Activated T-helper 1 cell treated with anti-CD3 and anti-CD28 coated beads, Interleukin-12 subunit alpha, Interleukin-12 subunit beta, Interleukin-2, Interleukin-4 antibody, amounts not matched to agents 30 ng/mL and 10 ng/mL and 1 ng/mL, durations not matched to agents 14 hours and 24 hours and 36 hours (primary cell): Measurements from ENCODE around the gene TRIM42. TPM values are rescaled to one million over a fixed set of nuclear protein-coding genes. Genes with fewer than 3 reads are reported as not detected.

ENCODE experiments used
- DNase-seq: peaks from one replicate; pipeline ENCODE4 v3.0.0; 2021; ENCODE audit warnings: low spot score
- H3K27ac Mint-ChIP-seq: one replicate; pipeline ENCODE4 v1.8.0; 2021; ENCODE audit warnings: mild to moderate bottlenecking, mixed read lengths
- H3K27me3 Mint-ChIP-seq: one replicate; pipeline ENCODE4 v1.8.0; 2022; ENCODE audit warnings: mild to moderate bottlenecking, moderate library complexity, mixed read lengths; ENCODE audit not compliant: insufficient read depth
- H3K36me3 Mint-ChIP-seq: one replicate; pipeline ENCODE4 v1.8.0; 2021; ENCODE audit warnings: low read depth, mixed read lengths
- H3K4me1 Mint-ChIP-seq: one replicate; pipeline ENCODE4 v1.8.0; 2021; ENCODE audit warnings: low read depth, mixed read lengths
- H3K4me3 Mint-ChIP-seq: one replicate; pipeline ENCODE4 v1.8.0; 2021; ENCODE audit warnings: mild to moderate bottlenecking, moderate library complexity, mixed read lengths
- H3K9me3 Mint-ChIP-seq: one replicate; pipeline ENCODE4 v1.8.0; 2021; ENCODE audit warnings: mixed read lengths
- intact Hi-C: fragments of 100-400 bp; cut with micrococcal nuclease; formaldehyde crosslinking; loops from one replicate; pipeline ENCODE4 v1.15.1; 2024
- total RNA-seq: library from RNA; stranded (reverse); gene quantifications from 2 replicates; pipeline ENCODE4 v1.2.3, GENCODE V29; 2022

Gene TRIM42
- total RNA-seq, 1 donor from 2014 or later, result not detected

DNA sequence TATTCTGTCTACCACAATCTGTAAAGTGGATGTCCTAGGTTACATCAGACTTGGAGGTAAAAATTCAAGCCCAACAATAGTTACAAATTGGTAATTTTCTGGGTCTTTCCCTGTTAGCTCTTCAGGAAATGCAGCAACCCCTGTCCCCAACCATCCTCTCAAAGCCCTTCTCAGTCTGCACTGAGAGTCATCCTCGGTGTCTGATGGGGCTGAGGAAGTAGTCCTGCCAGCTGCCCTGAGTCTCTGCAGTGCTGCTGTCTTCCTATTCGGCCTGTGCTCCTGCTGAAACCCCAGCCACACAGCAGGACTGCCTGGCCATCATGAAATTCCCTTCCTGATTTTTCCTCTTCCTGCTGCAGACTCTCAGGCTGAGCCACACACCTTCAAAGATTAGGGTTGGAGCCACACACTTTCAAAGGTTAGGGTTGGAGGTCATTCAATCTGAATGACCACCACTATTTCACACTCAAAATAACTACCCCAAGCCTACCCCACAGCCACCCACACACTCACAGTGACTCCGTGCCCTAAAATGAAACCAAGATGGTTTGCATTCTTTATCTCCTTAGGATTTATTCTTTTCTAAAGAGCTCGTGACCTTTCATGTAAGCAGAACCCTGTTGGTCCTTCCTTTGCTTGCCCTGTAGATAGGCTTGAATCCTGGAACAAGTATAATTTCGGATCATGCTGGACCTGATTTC lies 17.6 kb downstream of the TRIM42 start:
- intact Hi-C loops, result no loop called here
- Mint-ChIP-seq H3K27me3 (peaks cover 3% of the 10 kb centered on the region), H3K27ac (no peak overlapping the region), H3K36me3 (no peaks in the 10 kb centered on the region), H3K4me3 (no peak overlapping the region), H3K4me1 (no peaks in the 10 kb centered on the region), H3K9me3 (no peaks in the 10 kb centered on the region)
- DNase-seq, result no peak

DNA sequence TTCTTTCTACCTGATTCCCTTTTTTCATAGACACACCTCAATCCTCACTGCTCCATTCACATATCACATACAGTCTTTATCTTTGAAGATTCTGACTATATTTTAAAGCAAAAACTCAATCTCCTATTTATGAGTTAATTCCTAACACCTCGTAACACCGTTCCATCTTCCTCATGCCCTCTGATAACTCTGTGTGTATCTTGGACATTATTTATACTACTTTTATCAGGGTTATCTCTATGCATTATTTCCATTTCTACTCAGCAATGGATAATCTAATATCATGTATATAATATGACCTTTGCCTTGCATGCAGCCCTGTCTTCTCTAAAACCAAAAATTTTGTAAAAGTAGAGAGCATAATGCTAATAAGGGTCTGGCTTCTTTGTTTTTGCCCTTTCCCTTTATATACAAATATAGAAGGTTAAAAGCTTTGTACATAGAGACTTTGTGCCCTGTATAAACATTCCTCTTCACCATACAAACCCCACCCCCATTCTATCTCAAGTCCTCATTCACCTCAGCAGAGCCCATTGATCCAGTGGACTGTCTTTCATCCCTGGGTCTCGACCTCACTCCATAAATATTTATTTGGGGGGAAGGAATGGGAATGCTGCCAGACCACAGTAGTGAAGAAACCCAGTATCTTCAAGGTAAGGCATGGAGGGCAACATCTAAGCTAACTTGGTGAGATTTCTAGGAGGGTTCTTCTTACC lies 21.8 kb downstream of the TRIM42 start:
- DNase-seq, result no peak
- Mint-ChIP-seq H3K4me1 (no peaks in the 10 kb centered on the region), H3K9me3 (no peaks in the 10 kb centered on the region), H3K27ac (no peak overlapping the region), H3K27me3 (no peaks in the 10 kb centered on the region), H3K4me3 (no peak overlapping the region), H3K36me3 (no peaks in the 10 kb centered on the region)
- intact Hi-C loops, result no loop called here

DNA sequence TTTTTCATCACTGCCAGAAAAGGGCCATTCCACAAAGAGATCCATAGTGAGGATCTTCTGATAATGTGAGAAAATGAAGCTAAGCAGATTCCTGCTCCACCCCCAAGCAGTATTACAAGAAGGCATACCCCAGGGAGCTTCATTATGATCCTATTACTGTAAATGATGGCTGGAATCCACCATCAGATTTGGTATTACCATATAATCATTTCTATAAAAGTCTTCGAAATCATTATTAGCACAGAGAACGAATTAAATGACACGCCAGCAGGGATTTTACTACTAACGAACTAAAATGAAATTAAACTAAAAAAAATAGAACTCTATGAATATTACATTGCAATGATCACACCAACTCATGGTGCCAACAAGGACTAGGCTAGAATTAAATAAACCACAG lies 24.4 kb downstream of the TRIM42 start:
- H3K4me3 Mint-ChIP-seq, result no peak overlapping the region
- no peak for DNase-seq
- H3K27ac Mint-ChIP-seq, result no peak overlapping the region
- no peaks in the 10 kb centered on the region for H3K36me3 Mint-ChIP-seq
- no peaks in the 10 kb centered on the region for H3K27me3 Mint-ChIP-seq
- no peaks in the 10 kb centered on the region for H3K4me1 Mint-ChIP-seq
- no peaks in the 10 kb centered on the region for H3K9me3 Mint-ChIP-seq
- intact Hi-C loops, result no loop called here

DNA sequence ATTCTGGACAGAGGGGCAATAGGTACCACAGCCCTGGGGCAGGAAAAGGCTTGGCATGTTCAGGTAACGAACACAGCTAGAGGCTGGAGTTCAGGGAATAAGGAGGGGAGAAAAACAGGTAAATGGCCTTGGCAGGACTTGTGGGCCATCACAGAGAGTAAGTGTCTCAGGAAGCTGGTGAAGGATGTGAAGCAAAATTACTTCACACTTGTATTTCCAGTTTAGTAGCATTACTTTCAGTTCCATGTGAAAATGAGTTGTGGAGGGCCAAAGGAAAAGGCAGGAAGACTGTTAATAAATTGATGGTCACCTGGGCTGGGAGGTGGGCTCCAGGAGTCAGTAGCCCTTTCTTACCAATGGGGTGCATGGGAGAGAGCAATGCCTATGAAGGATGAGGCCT lies 25.6 kb downstream of the TRIM42 start:
- intact Hi-C loops, result no loop called here
- no peaks in the 10 kb centered on the region for H3K4me1 Mint-ChIP-seq
- H3K36me3 Mint-ChIP-seq, result no peaks in the 10 kb centered on the region
- H3K27ac Mint-ChIP-seq, result no peak overlapping the region
- no peak overlapping the region for H3K4me3 Mint-ChIP-seq
- peaks cover 4% of the 10 kb centered on the region for H3K27me3 Mint-ChIP-seq
- H3K9me3 Mint-ChIP-seq, result no peaks in the 10 kb centered on the region
- DNase-seq, result no peak

DNA sequence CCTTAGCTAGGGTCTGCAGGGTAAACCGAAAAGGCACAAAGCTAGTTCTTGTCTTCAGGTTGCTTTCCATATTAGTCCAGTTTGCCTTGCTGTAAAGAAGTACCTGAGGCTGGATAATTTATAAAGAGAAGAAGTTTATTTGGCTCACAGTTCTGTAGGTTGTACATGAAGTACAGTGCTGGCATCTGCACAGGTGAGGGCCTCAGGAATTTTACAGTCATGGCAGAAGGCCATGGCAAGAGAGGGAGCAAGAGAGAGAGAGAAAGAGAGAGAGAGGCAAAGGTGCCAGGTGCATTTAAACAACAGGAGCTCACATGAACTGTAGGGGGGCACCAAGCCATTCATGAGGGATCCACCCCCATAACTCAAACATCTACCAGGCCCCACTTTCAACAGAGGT lies 26.9 kb downstream of the TRIM42 start:
- Mint-ChIP-seq H3K27me3 (peaks cover 5% of the 10 kb centered on the region), H3K27ac (no peak overlapping the region), H3K9me3 (no peaks in the 10 kb centered on the region), H3K4me1 (no peaks in the 10 kb centered on the region), H3K4me3 (no peak overlapping the region), H3K36me3 (no peaks in the 10 kb centered on the region)
- intact Hi-C loops, result no loop called here
- no peak for DNase-seq

DNA sequence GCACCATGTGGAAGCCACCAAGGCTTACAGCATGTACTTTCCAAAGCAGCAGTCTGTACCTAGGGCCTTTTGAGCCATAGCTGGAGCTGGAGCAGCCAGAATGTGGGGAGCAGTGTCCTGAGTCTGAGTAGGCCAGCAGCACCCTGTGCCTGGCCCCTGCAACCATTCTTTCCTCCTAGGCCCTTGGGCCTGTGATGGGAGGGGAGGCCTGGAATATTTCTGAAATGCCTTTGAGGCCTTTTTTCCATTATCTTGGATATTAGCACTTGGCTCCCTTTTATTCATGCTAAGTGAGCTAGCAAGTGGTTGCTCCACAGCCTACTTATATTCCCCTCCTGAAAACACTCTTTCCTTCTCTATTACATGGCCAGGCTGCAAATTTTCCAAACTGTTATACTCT lies 28.1 kb downstream of the TRIM42 start:
- H3K9me3 Mint-ChIP-seq, result no peaks in the 10 kb centered on the region
- H3K36me3 Mint-ChIP-seq, result no peaks in the 10 kb centered on the region
- DNase-seq, result no peak
- no peaks in the 10 kb centered on the region for H3K4me1 Mint-ChIP-seq
- H3K4me3 Mint-ChIP-seq, result no peak overlapping the region
- peaks cover 5% of the 10 kb centered on the region for H3K27me3 Mint-ChIP-seq
- intact Hi-C loops, result no loop called here
- H3K27ac Mint-ChIP-seq, result no peak overlapping the region

DNA sequence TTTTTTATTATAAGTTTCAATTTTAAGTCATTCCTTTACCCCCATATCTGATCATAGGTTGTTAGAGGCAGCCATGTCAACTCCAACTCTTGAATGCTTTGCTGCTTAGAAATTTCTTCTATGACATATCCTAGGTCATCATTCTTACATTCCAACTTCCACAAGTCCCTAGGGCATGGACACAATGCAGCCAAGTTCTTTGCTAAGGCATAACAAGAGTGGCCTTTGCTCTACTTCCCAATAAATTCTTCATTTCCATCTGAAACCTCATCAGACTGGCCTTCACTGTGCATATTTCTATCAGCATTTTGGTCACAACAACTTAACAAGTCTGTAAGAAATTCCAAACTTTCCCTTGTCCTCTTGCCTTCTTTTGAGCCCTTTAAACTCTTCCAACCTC lies 28.5 kb downstream of the TRIM42 start:
- no peaks in the 10 kb centered on the region for H3K9me3 Mint-ChIP-seq
- H3K4me3 Mint-ChIP-seq, result no peak overlapping the region
- intact Hi-C loops, result no loop called here
- H3K27ac Mint-ChIP-seq, result no peak overlapping the region
- H3K36me3 Mint-ChIP-seq, result no peaks in the 10 kb centered on the region
- H3K4me1 Mint-ChIP-seq, result no peaks in the 10 kb centered on the region
- no peak for DNase-seq
- peaks cover 5% of the 10 kb centered on the region for H3K27me3 Mint-ChIP-seq

DNA sequence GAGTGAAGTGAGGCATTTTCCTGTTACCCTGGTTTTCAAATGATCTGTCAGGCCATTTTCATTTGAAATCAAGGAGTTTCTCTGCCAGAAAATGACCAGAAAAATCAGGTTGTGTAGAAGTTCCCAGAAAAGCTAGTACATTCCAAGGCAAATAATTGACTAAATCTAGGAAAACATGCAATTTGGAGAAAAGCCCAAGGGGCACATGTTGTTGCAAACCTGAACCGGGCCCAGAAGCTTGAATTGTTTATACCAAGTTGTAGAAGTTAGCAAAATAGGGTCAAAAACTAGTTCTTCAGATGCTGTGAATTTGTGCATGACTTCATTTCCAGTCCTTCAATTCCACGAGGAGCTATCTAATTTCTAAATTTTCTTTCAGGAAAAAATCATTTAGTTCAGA lies 31.0 kb downstream of the TRIM42 start:
- Mint-ChIP-seq H3K27ac (no peak overlapping the region), H3K9me3 (no peaks in the 10 kb centered on the region), H3K27me3 (peaks cover 9% of the 10 kb centered on the region), H3K4me1 (no peaks in the 10 kb centered on the region), H3K36me3 (no peaks in the 10 kb centered on the region), H3K4me3 (no peak overlapping the region)
- intact Hi-C loops, result no loop called here
- no peak for DNase-seq

DNA sequence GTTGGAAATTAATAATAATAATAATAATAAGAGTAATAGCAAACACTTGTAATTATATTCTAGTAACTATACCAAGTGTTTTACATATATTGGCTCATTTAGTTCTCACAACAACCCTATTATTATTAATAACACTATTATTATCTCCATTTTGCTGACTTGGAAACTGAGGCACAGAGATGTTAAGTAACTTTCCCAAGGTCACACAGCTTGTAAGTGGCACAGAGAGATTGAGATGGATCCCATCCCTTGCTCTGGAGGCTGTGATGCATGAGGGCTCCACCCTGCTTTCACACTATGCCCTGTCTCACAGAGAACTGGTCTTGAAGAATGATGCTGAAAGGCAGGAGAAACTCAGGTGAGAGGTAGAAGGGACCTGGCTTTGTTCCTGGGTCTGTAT lies 31.9 kb downstream of the TRIM42 start:
- H3K36me3 Mint-ChIP-seq, result no peaks in the 10 kb centered on the region
- H3K4me1 Mint-ChIP-seq, result no peaks in the 10 kb centered on the region
- H3K4me3 Mint-ChIP-seq, result no peak overlapping the region
- DNase-seq, result no peak
- no peaks in the 10 kb centered on the region for H3K9me3 Mint-ChIP-seq
- peaks cover 9% of the 10 kb centered on the region for H3K27me3 Mint-ChIP-seq
- no peak overlapping the region for H3K27ac Mint-ChIP-seq
- intact Hi-C loops, result no loop called here

DNA sequence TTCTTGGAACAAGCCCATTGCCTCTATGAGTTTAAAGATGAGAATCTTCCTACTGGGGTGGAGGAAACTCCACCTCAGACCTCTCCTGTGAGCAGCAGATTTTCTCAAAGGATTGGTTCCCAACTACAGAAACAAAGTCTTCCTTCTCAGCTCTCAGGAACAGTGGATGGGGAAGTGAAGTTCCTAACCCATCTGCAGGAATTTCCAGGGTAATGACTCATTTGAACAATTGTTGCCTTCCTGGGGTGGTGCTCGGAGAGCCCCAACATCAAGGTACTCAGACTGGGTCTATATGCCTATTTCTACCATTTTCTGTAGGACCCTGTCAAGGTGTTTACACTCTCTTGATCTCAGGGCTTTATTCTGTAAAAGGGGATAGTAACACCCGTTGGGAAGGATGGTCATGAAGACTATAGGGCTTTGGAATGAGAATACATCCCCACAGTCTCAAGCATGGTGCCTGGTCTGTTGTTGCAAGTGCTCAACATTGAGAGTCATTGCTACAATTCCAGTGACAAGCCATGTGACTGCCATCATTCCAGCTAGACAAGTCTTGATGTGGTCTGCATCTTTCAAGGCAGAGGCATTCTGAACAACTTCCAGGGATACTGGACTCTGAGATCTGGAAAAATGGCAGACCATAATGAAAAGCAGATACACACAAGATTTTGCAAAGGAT lies 33.0 kb downstream of the TRIM42 start:
- H3K27ac Mint-ChIP-seq, result no peak overlapping the region
- no peaks in the 10 kb centered on the region for H3K36me3 Mint-ChIP-seq
- no peak for DNase-seq
- peaks cover 9% of the 10 kb centered on the region for H3K27me3 Mint-ChIP-seq
- intact Hi-C loops, result no loop called here
- H3K9me3 Mint-ChIP-seq, result no peaks in the 10 kb centered on the region
- H3K4me3 Mint-ChIP-seq, result no peak overlapping the region
- H3K4me1 Mint-ChIP-seq, result no peaks in the 10 kb centered on the region

DNA sequence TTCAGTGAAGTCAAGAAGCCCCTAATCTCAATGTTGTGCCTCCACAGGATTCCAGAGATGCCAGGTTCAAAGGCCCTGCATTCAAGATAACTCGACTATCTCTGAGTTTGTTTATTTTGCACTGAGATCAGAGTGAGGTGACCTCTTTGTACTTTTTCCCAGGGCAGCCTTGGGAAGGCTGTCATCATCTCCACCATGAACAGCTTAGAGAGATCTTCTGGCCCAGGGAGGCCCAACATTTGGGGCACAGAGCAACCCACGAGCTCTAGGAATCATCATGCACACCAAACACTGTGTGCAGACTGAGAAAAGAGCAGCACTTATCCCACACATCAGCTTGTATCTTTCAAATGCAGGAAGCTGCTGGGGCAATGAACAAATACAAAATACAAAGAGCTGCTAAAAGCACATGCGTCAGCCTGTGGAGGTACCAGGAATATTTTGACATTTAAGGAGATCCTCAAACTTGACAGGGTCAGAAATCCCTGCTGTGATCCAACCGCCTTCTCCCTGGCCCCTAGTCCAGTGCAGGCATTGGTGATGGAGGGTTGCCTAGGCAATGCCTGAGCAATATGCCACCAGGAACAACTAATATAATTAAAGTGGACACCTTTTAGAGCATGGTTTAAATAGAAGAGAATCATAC lies 33.6 kb downstream of the TRIM42 start:
- no peak for DNase-seq
- peaks cover 3% of the 10 kb centered on the region for H3K4me1 Mint-ChIP-seq
- no peak overlapping the region for H3K27ac Mint-ChIP-seq

DNA sequence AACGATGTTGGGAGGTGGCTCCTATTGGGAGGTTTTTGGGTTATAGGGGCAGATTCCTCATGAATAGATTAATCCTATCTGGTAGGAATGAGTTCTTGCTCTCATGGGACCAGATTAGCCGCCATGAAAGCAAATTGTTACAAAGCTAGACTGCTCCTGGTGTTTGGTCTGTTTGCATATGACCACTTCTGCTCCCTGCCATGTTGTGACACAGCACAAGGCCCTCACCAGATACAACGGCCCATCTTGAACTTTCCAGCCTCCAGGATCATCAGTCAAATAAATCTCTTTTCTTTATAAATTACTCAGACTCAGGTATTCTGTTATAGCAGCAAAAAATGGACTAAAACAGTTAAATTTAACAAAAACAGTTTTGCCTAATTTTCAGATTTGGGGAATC lies 34.4 kb downstream of the TRIM42 start:
- no peak for DNase-seq
- peaks cover 7% of the 10 kb centered on the region for H3K4me1 Mint-ChIP-seq
- no peaks in the 10 kb centered on the region for H3K36me3 Mint-ChIP-seq
- H3K27ac Mint-ChIP-seq, result no peak overlapping the region
- H3K9me3 Mint-ChIP-seq, result no peaks in the 10 kb centered on the region
- H3K4me3 Mint-ChIP-seq, result no peak overlapping the region
- intact Hi-C loops, result no loop called here
- H3K27me3 Mint-ChIP-seq, result peaks cover 9% of the 10 kb centered on the region

More for the DNA sequence above, 33.6 kb downstream of the TRIM42 start:
- H3K36me3 Mint-ChIP-seq, result no peaks in the 10 kb centered on the region
- H3K27me3 Mint-ChIP-seq, result peaks cover 9% of the 10 kb centered on the region
- H3K9me3 Mint-ChIP-seq, result no peaks in the 10 kb centered on the region
- intact Hi-C loops, result no loop called here
- H3K4me3 Mint-ChIP-seq, result no peak overlapping the region

DNA sequence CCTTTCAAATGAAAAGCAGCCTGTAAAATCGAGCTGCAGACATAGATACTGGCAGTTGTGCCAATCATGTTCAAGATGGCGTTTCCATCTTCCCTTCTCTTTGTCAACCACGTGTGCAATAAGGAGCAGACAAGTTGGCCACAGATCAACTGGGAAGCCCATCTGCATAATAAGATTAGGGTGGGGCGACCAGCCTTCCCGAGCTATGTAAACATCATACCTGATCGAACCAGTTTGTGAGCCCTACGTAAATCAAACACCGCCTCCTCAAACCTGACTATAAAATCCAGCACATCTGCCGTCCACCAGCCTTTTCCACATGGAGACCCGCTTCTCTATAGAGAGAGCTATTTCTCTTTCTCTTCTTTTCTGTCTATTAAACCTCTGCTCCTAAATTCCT lies 37.2 kb downstream of the TRIM42 start:
- Mint-ChIP-seq H3K4me3 (no peak overlapping the region), H3K4me1 (peaks cover 7% of the 10 kb centered on the region), H3K36me3 (no peaks in the 10 kb centered on the region), H3K27me3 (peaks cover 4% of the 10 kb centered on the region), H3K9me3 (no peaks in the 10 kb centered on the region), H3K27ac (no peak overlapping the region)
- intact Hi-C loops, result no loop called here
- DNase-seq, result no peak
